Measurements from ENCODE around the gene TRMO. TPM values are rescaled to one million over a fixed set of nuclear protein-coding genes. Genes with fewer than 3 reads are reported as not detected.

TRMO gene
- total RNA-seq, 3 donors from 2014 or later = 14.9 to 15.3 (median 14.9) TPM

- Histone ChIP-seq H3K4me1 (ENCODE audit: low read depth) (no peaks in the 10 kb centered on the region), H3K9me3 (no peaks in the 10 kb centered on the region), H3K36me3 (ENCODE audit: low read depth) (no peaks in the 10 kb centered on the region), H3K4me3 (no peak overlapping the region)
- ATAC-seq (no peak), DNase-seq (no peak)
- intact Hi-C loops (cut with DNase I, micrococcal nuclease) = no loop called here
- TF ChIP-seq CTCF (IDR thresholded peaks at IDR 0.05) = no peak
Measured at GRCh38 chr9:97874624-97875023, 47.7 kb downstream of the TRMO start.

DNA sequence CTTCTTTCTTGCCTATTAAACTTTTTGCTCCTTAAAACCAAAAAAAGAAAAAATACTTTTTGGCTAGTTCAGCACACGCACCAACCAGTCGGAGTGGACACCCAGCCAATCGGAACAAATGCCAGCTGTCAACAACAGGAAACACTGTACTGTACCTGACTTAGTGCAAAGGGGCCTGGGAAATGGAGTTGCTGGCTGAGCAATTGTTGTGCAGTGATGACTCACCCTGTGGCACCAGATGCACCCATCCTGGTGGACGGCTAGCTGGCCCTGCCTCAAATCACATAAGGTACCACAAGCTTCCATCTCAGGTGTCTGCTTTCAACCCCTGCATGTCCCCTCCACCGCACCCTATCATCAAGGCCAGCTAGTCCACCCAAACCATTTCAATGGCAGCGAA is 48.4 kb downstream of the TRMO start:
- no peak overlapping the region for H3K4me3 ChIP-seq
- H3K36me3 ChIP-seq (ENCODE audit: low read depth) = no peaks in the 10 kb centered on the region
- H3K4me1 ChIP-seq (ENCODE audit: low read depth) = no peaks in the 10 kb centered on the region
- no peak for TF ChIP-seq CTCF (IDR thresholded peaks at IDR 0.05)
- ATAC-seq (no peak), DNase-seq (no peak)
- intact Hi-C loops (cut with DNase I, micrococcal nuclease) = no loop called here
- no peaks in the 10 kb centered on the region for H3K9me3 ChIP-seq

GRCh38 chr9:97873425-97873824 is 48.9 kb downstream of the TRMO start:
- ATAC-seq = no peak
- Histone ChIP-seq H3K36me3 (ENCODE audit: low read depth) (no peaks in the 10 kb centered on the region), H3K4me3 (no peak overlapping the region), H3K9me3 (no peaks in the 10 kb centered on the region), H3K4me1 (ENCODE audit: low read depth) (no peaks in the 10 kb centered on the region)
- TF ChIP-seq CTCF (IDR thresholded peaks at IDR 0.05) = no peak
- intact Hi-C loops (cut with DNase I, micrococcal nuclease) = no loop called here
- no peak for DNase-seq

- H3K36me3 ChIP-seq (ENCODE audit: low read depth) = no peaks in the 10 kb centered on the region
- TF ChIP-seq CTCF (IDR thresholded peaks at IDR 0.05) = no peak
- no peak for ATAC-seq
- no peaks in the 10 kb centered on the region for H3K4me1 ChIP-seq (ENCODE audit: low read depth)
- intact Hi-C loops (cut with DNase I, micrococcal nuclease) = no loop called here
- peaks cover 17% of the 10 kb centered on the region for H3K9me3 ChIP-seq
- no peak for DNase-seq
- H3K4me3 ChIP-seq = no peak overlapping the region
Measured at GRCh38 chr9:97868859-97869258, 53.4 kb downstream of the TRMO start.

GRCh38 chr9:97866848-97867247 is 55.5 kb downstream of the TRMO start:
- Histone ChIP-seq H3K9me3 (peaks cover 17% of the 10 kb centered on the region), H3K4me1 (ENCODE audit: low read depth) (no peaks in the 10 kb centered on the region), H3K36me3 (ENCODE audit: low read depth) (no peaks in the 10 kb centered on the region), H3K4me3 (no peak overlapping the region)
- intact Hi-C loops (cut with DNase I, micrococcal nuclease) = no loop called here
- TF ChIP-seq CTCF (IDR thresholded peaks at IDR 0.05) = no peak
- no peak for ATAC-seq
- DNase-seq = no peak

DNA sequence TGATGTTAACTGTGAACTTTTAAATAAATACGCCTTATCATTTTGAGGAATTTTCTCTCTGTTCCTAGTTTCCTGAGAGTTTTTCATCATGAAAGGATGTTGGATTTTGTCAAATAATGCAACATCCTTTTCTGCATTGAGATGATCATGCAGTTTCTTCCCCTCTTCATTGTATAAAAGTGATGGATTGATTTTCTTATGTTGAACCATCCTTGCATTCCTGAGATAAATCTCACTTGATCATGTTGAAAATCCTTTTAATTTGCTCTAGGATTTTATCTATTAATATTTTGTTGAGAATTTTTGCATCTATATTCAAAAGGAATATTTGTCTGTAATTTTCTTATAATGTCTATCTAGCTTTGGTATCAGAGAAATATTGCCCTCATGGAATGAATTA is 56.0 kb downstream of the TRMO start:
- H3K4me3 ChIP-seq = no peak overlapping the region

More for the DNA sequence above, 56.0 kb downstream of the TRMO start:
- Histone ChIP-seq H3K9me3 (peaks cover 17% of the 10 kb centered on the region), H3K36me3 (ENCODE audit: low read depth) (no peaks in the 10 kb centered on the region), H3K4me1 (ENCODE audit: low read depth) (no peaks in the 10 kb centered on the region)
- ATAC-seq (no peak), DNase-seq (no peak)
- intact Hi-C loops (cut with DNase I, micrococcal nuclease) = no loop called here
- TF ChIP-seq CTCF (IDR thresholded peaks at IDR 0.05) = no peak

Measured in mucosa of descending colon (tissue), 3 donors.